ENCODE results near the gene OR52I1.

DNA sequence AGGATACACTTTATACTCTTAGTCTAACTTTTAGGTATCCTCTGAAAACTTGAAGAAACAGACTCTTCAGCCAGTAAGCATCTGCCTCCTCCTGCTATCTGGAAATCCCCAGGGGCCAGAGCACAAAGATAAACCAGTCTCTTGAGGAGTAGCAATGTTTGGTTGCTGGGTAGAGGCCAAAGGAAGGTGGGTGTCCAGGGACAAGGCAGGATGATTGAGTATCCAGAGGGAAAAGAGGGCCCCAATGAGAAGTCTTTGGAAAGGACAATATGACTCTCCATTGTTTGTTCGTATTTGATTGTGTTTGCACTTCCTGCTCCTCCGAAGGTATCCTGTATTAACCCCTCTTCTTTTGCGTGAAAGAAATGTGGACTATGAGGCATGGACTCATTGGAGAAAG lies 4.8 kb upstream of the OR52I1 start:
- TF ChIP-seq CTCF (IDR thresholded peaks at IDR 0.05 in 2 of 3, conservative IDR thresholded peaks at IDR 0.05 in 1 of 3; ENCODE audit: borderline replicate concordance in 1 of 3, insufficient read depth in 1 of 3, low read depth in 2 of 3, low read length in 2 of 3) (no peak), CEBPB (IDR thresholded peaks at IDR 0.05; ENCODE audit: low read depth) (no peak), ELF1 (IDR thresholded peaks at IDR 0.05; ENCODE audit: borderline replicate concordance, low read depth) (no peak), EZH2phosphoT487 (IDR thresholded peaks at IDR 0.05; ENCODE audit: borderline replicate concordance) (no peak), FOSL1 (IDR thresholded peaks at IDR 0.05; ENCODE audit: low read depth) (no peak), RAD21 (IDR thresholded peaks at IDR 0.05; ENCODE audit: low read depth) (no peak), EZH2 (IDR thresholded peaks at IDR 0.05) (no peak), YY1 (IDR thresholded peaks at IDR 0.05; ENCODE audit: extremely low read depth, insufficient replicate concordance, low read depth, low read length) (no peak), SIN3A (IDR thresholded peaks at IDR 0.05; ENCODE audit: low read depth) (no peak), POLR2AphosphoS5 (IDR thresholded peaks at IDR 0.05; ENCODE audit: low read depth, low read length) (no peak), JUND (IDR thresholded peaks at IDR 0.05) (no peak), POLR2A (IDR thresholded peaks at IDR 0.05; ENCODE audit: borderline replicate concordance, extremely low read depth, insufficient read depth, insufficient read length) (no peak), EGR1 (IDR thresholded peaks at IDR 0.05; ENCODE audit: low read depth) (no peak)
- TF ChIP-seq, protein P1, sequence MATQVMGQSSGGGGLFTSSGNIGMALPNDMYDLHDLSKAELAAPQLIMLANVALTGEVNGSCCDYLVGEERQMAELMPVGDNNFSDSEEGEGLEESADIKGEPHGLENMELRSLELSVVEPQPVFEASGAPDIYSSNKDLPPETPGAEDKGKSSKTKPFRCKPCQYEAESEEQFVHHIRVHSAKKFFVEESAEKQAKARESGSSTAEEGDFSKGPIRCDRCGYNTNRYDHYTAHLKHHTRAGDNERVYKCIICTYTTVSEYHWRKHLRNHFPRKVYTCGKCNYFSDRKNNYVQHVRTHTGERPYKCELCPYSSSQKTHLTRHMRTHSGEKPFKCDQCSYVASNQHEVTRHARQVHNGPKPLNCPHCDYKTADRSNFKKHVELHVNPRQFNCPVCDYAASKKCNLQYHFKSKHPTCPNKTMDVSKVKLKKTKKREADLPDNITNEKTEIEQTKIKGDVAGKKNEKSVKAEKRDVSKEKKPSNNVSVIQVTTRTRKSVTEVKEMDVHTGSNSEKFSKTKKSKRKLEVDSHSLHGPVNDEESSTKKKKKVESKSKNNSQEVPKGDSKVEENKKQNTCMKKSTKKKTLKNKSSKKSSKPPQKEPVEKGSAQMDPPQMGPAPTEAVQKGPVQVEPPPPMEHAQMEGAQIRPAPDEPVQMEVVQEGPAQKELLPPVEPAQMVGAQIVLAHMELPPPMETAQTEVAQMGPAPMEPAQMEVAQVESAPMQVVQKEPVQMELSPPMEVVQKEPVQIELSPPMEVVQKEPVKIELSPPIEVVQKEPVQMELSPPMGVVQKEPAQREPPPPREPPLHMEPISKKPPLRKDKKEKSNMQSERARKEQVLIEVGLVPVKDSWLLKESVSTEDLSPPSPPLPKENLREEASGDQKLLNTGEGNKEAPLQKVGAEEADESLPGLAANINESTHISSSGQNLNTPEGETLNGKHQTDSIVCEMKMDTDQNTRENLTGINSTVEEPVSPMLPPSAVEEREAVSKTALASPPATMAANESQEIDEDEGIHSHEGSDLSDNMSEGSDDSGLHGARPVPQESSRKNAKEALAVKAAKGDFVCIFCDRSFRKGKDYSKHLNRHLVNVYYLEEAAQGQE (IDR thresholded peaks at IDR 0.05; ENCODE audit: low read depth) = no peak

All from HCT116 (cell line).